Measurements from ENCODE around the gene GLIS2. TPM values are rescaled to one million over a fixed set of nuclear protein-coding genes. Genes with fewer than 3 reads are reported as not detected.

Gene GLIS2
- total RNA-seq, 1 donor = 3.3 TPM

GRCh38 chr16:4364196-4365013, 48.5 kb downstream of the GLIS2 start:
- DNase-seq (ENCODE audit: low read depth) = no peak
- no peak for TF ChIP-seq CTCF (IDR thresholded peaks at IDR 0.05; ENCODE audit: insufficient read depth, low read length)

DNA sequence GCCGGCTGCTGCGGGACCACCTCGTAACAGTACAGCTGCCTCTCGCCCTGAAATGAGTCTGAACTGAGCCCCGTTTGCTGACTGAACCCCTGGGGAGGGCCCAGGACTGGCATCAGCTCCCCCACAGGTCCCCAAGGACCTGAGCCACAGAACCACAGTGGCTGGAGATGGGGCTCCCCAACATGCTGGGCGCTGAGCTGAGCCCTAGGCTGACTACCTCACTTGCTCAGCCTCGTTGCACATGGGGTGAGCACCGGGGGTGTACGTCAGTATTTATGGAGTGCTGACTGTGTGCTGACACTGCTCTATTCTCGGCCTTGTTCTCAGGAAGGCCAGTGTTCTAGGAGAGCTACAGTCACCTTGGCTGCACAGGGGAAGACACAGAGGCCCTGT, 49.1 kb downstream of the GLIS2 start:
- TF ChIP-seq CTCF (IDR thresholded peaks at IDR 0.05; ENCODE audit: insufficient read depth, low read length) = no peak
- no peak overlapping the region for H3K4me3 ChIP-seq (ENCODE audit: low read depth, low read length)
- no peak for DNase-seq (ENCODE audit: low read depth)

More at GRCh38 chr16:4364196-4365013, 48.5 kb downstream of the GLIS2 start:
- H3K4me3 ChIP-seq (ENCODE audit: low read depth, low read length) = no peak overlapping the region

- DNase-seq (ENCODE audit: low read depth) = no peak
- TF ChIP-seq CTCF (IDR thresholded peaks at IDR 0.05; ENCODE audit: insufficient read depth, low read length) = no peak
- no peak overlapping the region for H3K4me3 ChIP-seq (ENCODE audit: low read depth, low read length)
Observed at GRCh38 chr16:4365615-4366014, 49.7 kb downstream of the GLIS2 start.

DNA sequence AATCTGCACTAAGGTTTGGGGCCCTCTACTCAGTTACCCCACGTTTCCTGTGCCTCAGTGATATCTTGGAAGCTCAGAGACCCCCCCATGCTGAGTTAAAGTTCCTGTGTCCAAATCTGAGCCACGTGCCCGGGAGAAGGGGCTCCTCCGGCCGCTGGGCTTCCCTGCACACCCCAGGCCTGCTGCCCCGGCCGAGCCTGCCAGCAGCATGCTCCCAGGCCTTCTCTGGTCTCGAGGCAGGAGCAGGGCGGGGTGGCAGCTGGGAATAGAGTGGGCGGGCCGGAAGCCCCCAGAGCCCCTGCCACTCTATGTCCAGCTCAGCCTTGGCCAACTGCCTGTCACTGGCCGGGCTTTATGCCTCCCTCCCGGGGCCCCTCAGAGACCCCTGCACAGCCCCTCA, 50.1 kb downstream of the GLIS2 start:
- DNase-seq (ENCODE audit: low read depth) = no peak
- no peak overlapping the region for H3K4me3 ChIP-seq (ENCODE audit: low read depth, low read length)
- no peak for TF ChIP-seq CTCF (IDR thresholded peaks at IDR 0.05; ENCODE audit: insufficient read depth, low read length)

DNA sequence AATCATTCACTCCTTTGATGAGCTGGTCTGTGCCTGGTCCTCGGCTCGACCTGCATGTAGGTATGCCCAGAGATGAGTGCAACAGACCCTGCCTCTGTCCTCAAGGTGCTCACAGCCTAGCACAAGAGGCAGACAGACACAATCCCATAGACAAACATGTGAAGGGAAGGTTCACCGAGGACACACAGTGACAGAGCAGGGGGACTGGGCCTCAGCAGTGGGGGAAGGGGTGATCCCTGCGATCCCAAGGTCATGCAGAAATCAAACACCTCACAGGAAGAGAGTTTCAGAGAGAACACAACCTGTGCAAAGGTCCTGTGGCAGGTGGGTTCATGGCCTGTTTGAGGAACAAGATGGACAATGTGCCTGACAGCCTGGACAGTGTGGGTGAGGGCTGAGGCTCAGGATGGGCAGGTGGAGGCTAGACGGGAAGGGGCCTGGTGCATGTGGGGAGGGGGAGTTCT, 51.6 kb downstream of the GLIS2 start:
- TF ChIP-seq CTCF (IDR thresholded peaks at IDR 0.05; ENCODE audit: insufficient read depth, low read length) = no peak

DNA sequence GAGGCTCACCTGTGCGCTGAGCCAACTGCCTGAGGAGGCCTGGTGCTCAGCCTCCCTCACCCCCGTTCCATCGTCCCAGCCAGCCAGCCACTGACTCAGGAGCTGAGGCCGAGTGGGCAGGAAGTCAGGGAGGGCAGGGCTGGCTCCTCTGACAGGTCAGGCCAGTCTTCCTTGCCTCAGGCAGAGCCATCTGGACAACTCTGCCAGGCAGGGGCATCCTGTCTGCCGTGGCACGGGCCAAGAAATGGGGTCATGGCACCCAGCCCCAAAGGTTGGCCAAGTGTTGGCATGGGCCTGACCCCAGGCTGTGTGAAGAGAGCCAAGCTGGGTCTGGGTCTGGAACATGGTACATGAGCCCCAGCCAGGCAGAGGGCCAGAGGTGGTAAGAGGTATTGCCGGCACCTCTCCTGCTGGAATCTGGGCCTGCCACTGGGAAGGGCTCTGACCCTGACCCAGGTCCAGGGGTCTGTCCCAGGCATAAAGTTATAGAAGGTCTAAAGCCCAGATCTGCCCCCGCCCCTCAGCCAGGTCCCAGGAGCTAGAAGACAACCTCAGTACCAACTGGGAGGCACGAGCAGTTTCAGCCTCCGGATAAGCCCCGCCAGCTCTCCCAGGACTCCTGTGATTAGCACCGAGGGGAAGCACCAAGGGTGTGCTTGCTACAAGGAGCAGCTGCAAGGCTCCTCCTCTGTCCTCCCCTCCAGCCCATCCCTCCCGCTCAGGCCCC, 53.3 kb downstream of the GLIS2 start:
- DNase-seq (ENCODE audit: low read depth) = no peak
- no peak for TF ChIP-seq CTCF (IDR thresholded peaks at IDR 0.05; ENCODE audit: insufficient read depth, low read length)
- H3K4me3 ChIP-seq (ENCODE audit: low read depth, low read length) = no peak overlapping the region

More for the DNA sequence above, 51.6 kb downstream of the GLIS2 start:
- no peak for DNase-seq (ENCODE audit: low read depth)
- no peak overlapping the region for H3K4me3 ChIP-seq (ENCODE audit: low read depth, low read length)

Data from fibroblast of the aortic adventitia (primary cell).